HepG2 (cell line): ENCODE results near the gene SLC39A1. TPM values are rescaled to one million over a fixed set of nuclear protein-coding genes. Genes with fewer than 3 reads are reported as not detected.

Experiments used
- ELK4 ChIP-seq: sonication (generic); formaldehyde crosslinking; IDR thresholded peaks from 2 replicates; pipeline ENCODE4 v1.9.0; 2021; ENCODE audit warnings: missing genetic modification reagents, borderline replicate concordance
- FOXC1 ChIP-seq: sonication (generic); formaldehyde crosslinking; IDR thresholded peaks from 2 replicates; pipeline ENCODE4 v1.8.0; 2022; ENCODE audit warnings: mild to moderate bottlenecking, missing genetic modification reagents, borderline replicate concordance
- GRHL1 ChIP-seq: sonication (generic); formaldehyde crosslinking; conservative IDR thresholded peaks from 2 replicates; pipeline ENCODE4 v1.8.0; 2022; ENCODE audit warnings: missing genetic modification reagents
- HHEX ChIP-seq: IDR thresholded peaks from 2 replicates; pipeline ENCODE4 v1.6.1; 2016; ENCODE audit warnings: control low read depth
- HOXA5 ChIP-seq: sonication (generic); formaldehyde crosslinking; IDR thresholded peaks from 2 replicates; pipeline ENCODE4 v1.4.0; 2020; ENCODE audit warnings: missing genetic modification reagents
- KAT7 ChIP-seq: IDR thresholded peaks from 2 replicates; pipeline ENCODE4 v1.6.1; 2018; ENCODE audit warnings: borderline replicate concordance, missing compliant biosample characterization
- MLLT10 ChIP-seq: sonication (generic); formaldehyde crosslinking; IDR thresholded peaks from 2 replicates; pipeline ENCODE4 v1.4.0; 2020; ENCODE audit warnings: missing genetic modification reagents
- MZF1 ChIP-seq: sonication (generic); formaldehyde crosslinking; IDR thresholded peaks from 2 replicates; pipeline ENCODE4 v1.8.1; 2023; ENCODE audit warnings: mild to moderate bottlenecking, missing genetic modification reagents, borderline replicate concordance
- NFIB ChIP-seq: sonication (generic); formaldehyde crosslinking; IDR thresholded peaks from 2 replicates; pipeline ENCODE4 v1.9.0; 2021; ENCODE audit warnings: missing genetic modification reagents, mild to moderate bottlenecking, borderline replicate concordance
- NR2F2 ChIP-seq: IDR thresholded peaks from 2 replicates; pipeline ENCODE4 v1.6.1; 2012; ENCODE audit warnings: low read depth, inconsistent platforms, borderline replicate concordance
- RNF219 ChIP-seq: sonication (generic); formaldehyde crosslinking; IDR thresholded peaks from 2 replicates; pipeline ENCODE4 v1.5.0; 2020; ENCODE audit warnings: mild to moderate bottlenecking, missing genetic modification reagents
- TCF7 ChIP-seq: sonication (generic); IDR thresholded peaks from 2 replicates; pipeline ENCODE4 v1.6.1; 2016; ENCODE audit warnings: antibody characterized with exemption, low read depth
- TEAD3 ChIP-seq: optimal IDR thresholded peaks from 2 replicates; pipeline ENCODE3; 2016; ENCODE audit warnings: borderline replicate concordance
- ZBTB21 ChIP-seq: sonication (generic); formaldehyde crosslinking; IDR thresholded peaks from 2 replicates; pipeline ENCODE4 v1.4.0; 2020; ENCODE audit warnings: missing genetic modification reagents
- ZNF20 ChIP-seq: sonication (generic); formaldehyde crosslinking; IDR thresholded peaks from 2 replicates; pipeline ENCODE4 v1.4.0; 2020; ENCODE audit warnings: mild to moderate bottlenecking, moderate library complexity, missing genetic modification reagents
- ZNF292 ChIP-seq: sonication (generic); formaldehyde crosslinking; IDR thresholded peaks from 2 replicates; pipeline ENCODE4 v1.8.1; 2022; ENCODE audit warnings: mild to moderate bottlenecking, low read depth, missing genetic modification reagents, borderline replicate concordance
- ZNF317 ChIP-seq: sonication (generic); formaldehyde crosslinking; IDR thresholded peaks from 2 replicates; pipeline ENCODE4 v1.5.0; 2020; ENCODE audit warnings: mild to moderate bottlenecking, missing genetic modification reagents
- ZNF350 ChIP-seq: sonication (generic); formaldehyde crosslinking; IDR thresholded peaks from 2 replicates; pipeline ENCODE4 v1.4.0; 2020; ENCODE audit warnings: mild to moderate bottlenecking, low read depth, missing genetic modification reagents, borderline replicate concordance
- ZNF782 ChIP-seq: sonication (generic); formaldehyde crosslinking; IDR thresholded peaks from 2 replicates; pipeline ENCODE4 v1.4.0; 2020; ENCODE audit warnings: missing genetic modification reagents, mild to moderate bottlenecking, borderline replicate concordance
- ZNF800 ChIP-seq: sonication (generic); formaldehyde crosslinking; IDR thresholded peaks from 2 replicates; pipeline ENCODE4 v1.4.0; 2020; ENCODE audit warnings: missing genetic modification reagents
- polyA plus RNA-seq, 8 experiments: library from polyadenylated mRNA; depleted of rRNA in 3 of 8; stranded (reverse) in 7 of 8; unstranded in 1 of 8; fragments of >200 nt; fragmentation: Illumina TruSeq in 4 of 8; extraction: Trizol in 4 of 8; gene quantifications; 2 replicates each; pipeline versions ENCODE4 v1.2.1 to v1.2.3, GENCODE V29; 2011 to 2016; ENCODE audit warnings: low read depth in 4 of 8, missing spikeins in 1 of 8, mixed read lengths in 1 of 8; ENCODE audit not compliant: insufficient read depth in 1 of 8
- total RNA-seq, 5 experiments: library from RNA; depleted of rRNA; stranded (reverse); fragments of >200 nt; fragmentation: Illumina TruSeq; extraction: Trizol; gene quantifications; 2 replicates each; pipeline ENCODE4 v1.2.3, GENCODE V29; 2016; ENCODE audit warnings: low read depth in 1 of 5

Gene SLC39A1
- total and polyA plus RNA-seq, 2 of the 13 experiments (the other 11 are each of a cell fraction or from before 2014, with no cell fraction given) = 71.2 to 78.4 TPM

GRCh38 chr1:153977250-153978240 is 14.2 kb upstream of the SLC39A1 start, which contains the start of gene JTB (continued):
- TF ChIP-seq RNF219 (CRISPR knock-in tag) (no peak), ZNF800 (CRISPR knock-in tag) (peak; percentile 27; the same call in 1 of the 2 replicates), NFIB (CRISPR knock-in tag) (0 out of 2 replicates have a peak, but pooled peaks have one; percentile 62), HHEX (CRISPR knock-in tag) (no peak), ZBTB21 (no peak), TEAD3 (CRISPR knock-in tag) (no peak), ZNF292 (CRISPR knock-in tag) (no peak; the same call in 1 of the 2 replicates), ZNF350 (CRISPR knock-in tag) (peak; percentile 67), ZNF782 (CRISPR knock-in tag) (peak; percentile 55; the same call in 1 of the 2 replicates), ZNF317 (CRISPR knock-in tag) (peak; percentile 14; the same call in 1 of the 2 replicates), GRHL1 (CRISPR knock-in tag) (no peak), TCF7 (no peak), KAT7 (CRISPR knock-in tag) (peak; percentile 77; the same call in 1 of the 2 replicates), FOXC1 (CRISPR knock-in tag) (no peak; the same call in 1 of the 2 replicates), ZNF20 (CRISPR knock-in tag) (no peak), MLLT10 (CRISPR knock-in tag) (no peak), NR2F2 (no peak), HOXA5 (CRISPR knock-in tag) (peak; percentile 56; the same call in 1 of the 2 replicates), ELK4 (CRISPR knock-in tag) (no peak), MZF1 (CRISPR knock-in tag) (0 out of 2 replicates have a peak, but pooled peaks have one; percentile 56)
